Measurements from ENCODE around the gene POLL. TPM values are rescaled to one million over a fixed set of nuclear protein-coding genes. Genes with fewer than 3 reads are reported as not detected.

The POLL gene
- total RNA-seq: 6.6 and 11.6 TPM in 2 replicates

DNA sequence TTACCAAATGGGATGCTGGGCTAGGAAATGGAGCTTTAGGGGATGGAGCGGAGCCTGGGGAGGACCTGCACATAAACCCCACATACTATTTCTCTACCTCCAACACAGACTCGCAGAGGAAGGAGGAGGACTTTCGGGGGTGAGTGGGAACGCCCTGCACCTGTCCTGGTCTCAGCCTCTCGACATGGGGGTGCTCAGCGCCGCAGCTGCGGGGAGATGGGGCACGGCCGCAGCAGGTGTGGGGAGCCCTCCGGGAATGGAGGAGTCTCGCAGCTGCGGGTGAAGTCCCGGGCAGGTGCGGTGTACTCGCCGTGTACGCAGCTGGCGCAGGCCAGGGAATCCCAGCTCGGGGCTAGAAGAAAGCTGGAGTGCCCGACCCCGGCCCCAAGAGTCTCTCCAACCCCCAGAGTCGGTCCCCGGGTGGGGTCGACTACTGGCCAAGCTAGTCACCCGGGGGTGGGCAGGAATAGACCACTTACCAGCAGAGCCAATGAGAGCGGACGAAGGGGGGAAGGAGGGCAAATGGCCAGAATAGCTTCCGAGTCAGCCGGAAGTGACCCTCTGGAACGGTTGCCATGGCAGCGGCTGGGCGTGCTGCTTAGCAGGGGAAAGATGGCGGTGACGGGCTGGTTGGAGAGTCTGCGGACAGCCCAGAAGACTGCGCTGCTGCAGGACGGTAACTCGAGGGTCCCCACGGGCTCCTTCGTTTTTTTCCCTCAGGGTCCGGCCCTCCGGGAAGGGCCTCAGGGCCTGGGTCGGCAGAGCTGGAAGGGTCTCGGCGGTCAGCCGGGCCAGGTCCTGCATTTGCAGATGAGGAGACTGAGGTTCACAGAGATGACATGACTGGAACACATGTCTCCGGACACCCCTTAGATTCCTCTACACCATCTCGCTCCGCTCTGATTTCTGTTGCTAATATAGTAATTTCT lies at the start of gene POLL, which contains the start of gene DPCD:
Gene POLL, minus strand, starts transcription at position 533 of the 929 bp plus-strand sequence. CDS start 897 bp downstream, outside the sequence.
Gene DPCD, plus strand, starts transcription at position 597 of the 929 bp plus-strand sequence. Its CDS starts 16 bp downstream, at position 613.

Other genes with a start within 250 kb of the POLL start
- 9.0 and 17.0 TPM in 2 replicates for gene BTRC, start 234.1 kb downstream of the POLL start, total RNA-seq
- 43.4 and 55.0 TPM in 2 replicates for gene DPCD, start 64 bp upstream of the POLL start, total RNA-seq
- 22.9 and 33.6 TPM in 2 replicates for gene FBXW4, start 106.9 kb upstream of the POLL start, total RNA-seq
- gene FGF8, start 187.9 kb upstream of the POLL start, total RNA-seq: not detected in 2 replicates
- gene NPM3, start 195.2 kb upstream of the POLL start, total RNA-seq: 130 and 156 TPM in 2 replicates
- gene OGA, start 230.2 kb upstream of the POLL start, total RNA-seq: 84.1 and 111 TPM in 2 replicates